ENCODE results near the gene SPATA2. TPM values are rescaled to one million over a fixed set of nuclear protein-coding genes. Genes with fewer than 3 reads are reported as not detected.
A peak's percentile ranks its signal among the peaks of the same experiment; 100 is the strongest.

The SPATA2 gene
- total and polyA plus RNA-seq, 2 of the 13 experiments (the other 11 are each of a cell fraction or from before 2014, with no cell fraction given), result 3.2 to 8.7 TPM

DNA sequence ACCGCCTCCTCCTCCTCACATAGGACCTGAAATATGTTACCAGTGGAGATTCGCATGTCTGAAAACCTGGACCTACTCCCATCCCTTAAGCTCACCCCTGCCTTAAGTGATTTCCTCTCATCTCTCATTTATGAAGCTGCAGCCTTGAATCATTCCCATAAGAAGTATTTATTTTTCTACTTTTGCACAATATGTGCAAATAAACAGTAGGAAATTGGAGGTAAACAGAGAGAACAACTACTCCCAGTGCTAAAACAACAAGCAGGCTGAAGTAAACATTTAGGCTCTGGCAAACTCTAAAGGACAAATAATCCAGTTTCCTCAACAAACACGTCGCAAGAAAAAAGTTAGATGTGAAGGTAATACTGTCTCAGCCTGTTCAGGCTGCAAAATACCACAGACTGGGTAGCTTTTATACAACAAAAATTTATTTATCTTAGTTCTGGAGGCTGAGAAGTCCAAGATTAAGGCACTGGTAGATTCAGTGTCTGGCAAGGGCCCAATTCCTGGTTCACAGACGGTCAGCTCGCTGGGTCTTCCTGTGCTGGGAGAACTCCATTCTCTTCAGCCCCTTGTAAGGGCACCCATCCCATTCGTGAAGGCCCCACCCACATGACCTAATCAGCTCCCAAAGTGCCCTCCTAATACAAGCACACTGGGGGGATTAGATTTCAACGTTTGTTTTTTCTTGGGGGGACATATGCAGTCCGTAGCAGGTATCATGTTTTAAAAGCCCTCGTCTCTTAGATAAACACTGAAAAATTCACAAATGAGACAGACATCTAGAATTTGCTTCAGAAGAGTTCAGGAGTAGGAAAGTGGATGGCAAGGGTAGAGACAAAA is 15.6 kb downstream of the SPATA2 start (continued):
- TF ChIP-seq ZNF496 (CRISPR knock-in tag; IDR thresholded peaks at IDR 0.05; ENCODE audit: insufficient replicate concordance) (no peak), HNRNPK (IDR thresholded peaks at IDR 0.05; ENCODE audit: low read depth, low read length, poor library complexity, severe bottlenecking) (no peak), RORA (CRISPR knock-in tag; IDR thresholded peaks at IDR 0.05) (no peak), JARID2 (CRISPR knock-in tag; IDR thresholded peaks at IDR 0.05; ENCODE audit: insufficient replicate concordance) (no peak), ZNF318 (CRISPR knock-in tag; IDR thresholded peaks at IDR 0.05) (no peak), ZNF607 (CRISPR knock-in tag; IDR thresholded peaks at IDR 0.05; ENCODE audit: borderline replicate concordance) (no peak), PITX1 (CRISPR knock-in tag; IDR thresholded peaks at IDR 0.05) (no peak), YEATS2 (CRISPR knock-in tag; IDR thresholded peaks at IDR 0.05; ENCODE audit: borderline replicate concordance) (no peak)
- TF ChIP-seq, protein P1, sequence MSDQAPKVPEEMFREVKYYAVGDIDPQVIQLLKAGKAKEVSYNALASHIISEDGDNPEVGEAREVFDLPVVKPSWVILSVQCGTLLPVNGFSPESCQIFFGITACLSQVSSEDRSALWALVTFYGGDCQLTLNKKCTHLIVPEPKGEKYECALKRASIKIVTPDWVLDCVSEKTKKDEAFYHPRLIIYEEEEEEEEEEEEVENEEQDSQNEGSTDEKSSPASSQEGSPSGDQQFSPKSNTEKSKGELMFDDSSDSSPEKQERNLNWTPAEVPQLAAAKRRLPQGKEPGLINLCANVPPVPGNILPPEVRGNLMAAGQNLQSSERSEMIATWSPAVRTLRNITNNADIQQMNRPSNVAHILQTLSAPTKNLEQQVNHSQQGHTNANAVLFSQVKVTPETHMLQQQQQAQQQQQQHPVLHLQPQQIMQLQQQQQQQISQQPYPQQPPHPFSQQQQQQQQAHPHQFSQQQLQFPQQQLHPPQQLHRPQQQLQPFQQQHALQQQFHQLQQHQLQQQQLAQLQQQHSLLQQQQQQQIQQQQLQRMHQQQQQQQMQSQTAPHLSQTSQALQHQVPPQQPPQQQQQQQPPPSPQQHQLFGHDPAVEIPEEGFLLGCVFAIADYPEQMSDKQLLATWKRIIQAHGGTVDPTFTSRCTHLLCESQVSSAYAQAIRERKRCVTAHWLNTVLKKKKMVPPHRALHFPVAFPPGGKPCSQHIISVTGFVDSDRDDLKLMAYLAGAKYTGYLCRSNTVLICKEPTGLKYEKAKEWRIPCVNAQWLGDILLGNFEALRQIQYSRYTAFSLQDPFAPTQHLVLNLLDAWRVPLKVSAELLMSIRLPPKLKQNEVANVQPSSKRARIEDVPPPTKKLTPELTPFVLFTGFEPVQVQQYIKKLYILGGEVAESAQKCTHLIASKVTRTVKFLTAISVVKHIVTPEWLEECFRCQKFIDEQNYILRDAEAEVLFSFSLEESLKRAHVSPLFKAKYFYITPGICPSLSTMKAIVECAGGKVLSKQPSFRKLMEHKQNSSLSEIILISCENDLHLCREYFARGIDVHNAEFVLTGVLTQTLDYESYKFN (CRISPR knock-in tag; conservative IDR thresholded peaks at IDR 0.05), result peak; percentile 59
- TF ChIP-seq, protein P2, sequence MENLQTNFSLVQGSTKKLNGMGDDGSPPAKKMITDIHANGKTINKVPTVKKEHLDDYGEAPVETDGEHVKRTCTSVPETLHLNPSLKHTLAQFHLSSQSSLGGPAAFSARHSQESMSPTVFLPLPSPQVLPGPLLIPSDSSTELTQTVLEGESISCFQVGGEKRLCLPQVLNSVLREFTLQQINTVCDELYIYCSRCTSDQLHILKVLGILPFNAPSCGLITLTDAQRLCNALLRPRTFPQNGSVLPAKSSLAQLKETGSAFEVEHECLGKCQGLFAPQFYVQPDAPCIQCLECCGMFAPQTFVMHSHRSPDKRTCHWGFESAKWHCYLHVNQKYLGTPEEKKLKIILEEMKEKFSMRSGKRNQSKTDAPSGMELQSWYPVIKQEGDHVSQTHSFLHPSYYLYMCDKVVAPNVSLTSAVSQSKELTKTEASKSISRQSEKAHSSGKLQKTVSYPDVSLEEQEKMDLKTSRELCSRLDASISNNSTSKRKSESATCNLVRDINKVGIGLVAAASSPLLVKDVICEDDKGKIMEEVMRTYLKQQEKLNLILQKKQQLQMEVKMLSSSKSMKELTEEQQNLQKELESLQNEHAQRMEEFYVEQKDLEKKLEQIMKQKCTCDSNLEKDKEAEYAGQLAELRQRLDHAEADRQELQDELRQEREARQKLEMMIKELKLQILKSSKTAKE (CRISPR knock-in tag; IDR thresholded peaks at IDR 0.05; ENCODE audit: borderline replicate concordance), result no peak
- TF ChIP-seq, protein P3, sequence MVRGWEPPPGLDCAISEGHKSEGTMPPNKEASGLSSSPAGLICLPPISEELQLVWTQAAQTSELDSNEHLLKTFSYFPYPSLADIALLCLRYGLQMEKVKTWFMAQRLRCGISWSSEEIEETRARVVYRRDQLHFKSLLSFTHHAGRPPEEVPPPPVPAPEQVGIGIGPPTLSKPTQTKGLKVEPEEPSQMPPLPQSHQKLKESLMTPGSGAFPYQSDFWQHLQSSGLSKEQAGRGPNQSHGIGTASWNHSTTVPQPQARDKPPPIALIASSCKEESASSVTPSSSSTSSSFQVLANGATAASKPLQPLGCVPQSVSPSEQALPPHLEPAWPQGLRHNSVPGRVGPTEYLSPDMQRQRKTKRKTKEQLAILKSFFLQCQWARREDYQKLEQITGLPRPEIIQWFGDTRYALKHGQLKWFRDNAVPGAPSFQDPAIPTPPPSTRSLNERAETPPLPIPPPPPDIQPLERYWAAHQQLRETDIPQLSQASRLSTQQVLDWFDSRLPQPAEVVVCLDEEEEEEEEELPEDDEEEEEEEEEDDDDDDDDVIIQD (CRISPR knock-in tag; IDR thresholded peaks at IDR 0.05; ENCODE audit: low read depth), result no peak

Measured in HepG2 (cell line).